Neural progenitor cell (in vitro differentiated cells): ENCODE results near the gene PIP4K2A. TPM values are rescaled to one million over a fixed set of nuclear protein-coding genes. Genes with fewer than 3 reads are reported as not detected.

ENCODE experiments used
- DNase-seq: peaks from one replicate; pipeline ENCODE4 v3.0.0-alpha.2; 2016; ENCODE audit warnings: low spot score
- H2AFZ ChIP-seq: fragments of 200-600 bp; sonication (generic); replicated peaks from 2 replicates; pipeline ENCODE4 v1.6.1; 2016; ENCODE audit warnings: antibody characterized with exemption
- H3F3A ChIP-seq: fragments of 200-600 bp; sonication (generic); 2 replicates; pipeline ENCODE4 v1.6.1; 2016; ENCODE audit warnings: antibody characterized with exemption, low read depth
- H3K27ac ChIP-seq: fragments of 200-600 bp; sonication (generic); 2 replicates; pipeline ENCODE4 v1.5.1; 2016; ENCODE audit warnings: mild to moderate bottlenecking
- H3K27me3 ChIP-seq: fragments of 200-600 bp; sonication (generic); 2 replicates; pipeline ENCODE4 v1.6.1; 2016; ENCODE audit warnings: mild to moderate bottlenecking, moderate library complexity
- H3K36me3 ChIP-seq: fragments of 200-600 bp; sonication (generic); 2 replicates; pipeline ENCODE4 v1.5.1; 2016
- H3K4me1 ChIP-seq: fragments of 200-600 bp; sonication (generic); 2 replicates; pipeline ENCODE4 v1.6.1; 2016; ENCODE audit warnings: mixed run types
- H3K4me2 ChIP-seq: fragments of 200-600 bp; sonication (generic); 2 replicates; pipeline ENCODE4 v1.6.1; 2016
- H3K4me3 ChIP-seq: fragments of 200-600 bp; sonication (generic); 2 replicates; pipeline ENCODE4 v1.5.1; 2016
- H3K79me2 ChIP-seq: fragments of 200-600 bp; sonication (generic); 2 replicates; pipeline ENCODE4 v1.6.1; 2016; ENCODE audit warnings: low read depth
- H3K9ac ChIP-seq: fragments of 200-600 bp; sonication (generic); 2 replicates; pipeline ENCODE4 v1.6.1; 2016
- H3K9me3 ChIP-seq: fragments of 200-600 bp; sonication (generic); 2 replicates; pipeline ENCODE4 v1.5.1; 2016; ENCODE audit warnings: low read depth
- H4K20me1 ChIP-seq: fragments of 200-600 bp; sonication (generic); 2 replicates; pipeline ENCODE4 v1.6.1; 2016; ENCODE audit warnings: low read depth
- H3K27ac Mint-ChIP-seq: 3 replicates; pipeline ENCODE4 v1.8.0; 2021; ENCODE audit warnings: mixed read lengths
- H3K27me3 Mint-ChIP-seq: 2 replicates; pipeline ENCODE4 v1.8.0; 2022; ENCODE audit warnings: low read depth, mild to moderate bottlenecking, inconsistent platforms, moderate library complexity, mixed read lengths; ENCODE audit not compliant: insufficient read depth
- H3K36me3 Mint-ChIP-seq: 3 replicates; pipeline ENCODE4 v1.8.0; 2021; ENCODE audit warnings: mixed read lengths
- H3K4me1 Mint-ChIP-seq: 3 replicates; pipeline ENCODE4 v1.8.0; 2021; ENCODE audit warnings: mixed read lengths
- H3K4me3 Mint-ChIP-seq: 3 replicates; pipeline ENCODE4 v1.8.0; 2021; ENCODE audit warnings: mild to moderate bottlenecking, moderate library complexity, mixed read lengths
- H3K9me3 Mint-ChIP-seq: 3 replicates; pipeline ENCODE4 v1.8.0; 2020; ENCODE audit warnings: mixed read lengths
- EZH2 ChIP-seq: fragments of 200-600 bp; sonication (generic); IDR thresholded peaks from 2 replicates; pipeline ENCODE4 v1.6.1; 2017; ENCODE audit warnings: antibody characterized with exemption, mild to moderate bottlenecking, moderate library complexity
- EZH2phosphoT487 ChIP-seq: fragments of 200-600 bp; sonication (generic); IDR thresholded peaks from 2 replicates; pipeline ENCODE4 v1.6.1; 2017; ENCODE audit warnings: antibody characterized with exemption
- total RNA-seq: library from RNA; depleted of rRNA; stranded (reverse); fragments of >200 nt; gene quantifications from 2 replicates; pipeline ENCODE4 v1.2.3, GENCODE V29; 2015; ENCODE audit warnings: low replicate concordance
- TF ChIP-seq, protein P1 (sequence below): fragments of 200-600 bp; sonication (generic); IDR thresholded peaks from 2 replicates; pipeline ENCODE4 v1.5.1; 2017; ENCODE audit warnings: antibody characterized with exemption, mild to moderate bottlenecking

The PIP4K2A gene
- total RNA-seq, 1 donor from 2014 or later, result 37.6 TPM

DNA sequence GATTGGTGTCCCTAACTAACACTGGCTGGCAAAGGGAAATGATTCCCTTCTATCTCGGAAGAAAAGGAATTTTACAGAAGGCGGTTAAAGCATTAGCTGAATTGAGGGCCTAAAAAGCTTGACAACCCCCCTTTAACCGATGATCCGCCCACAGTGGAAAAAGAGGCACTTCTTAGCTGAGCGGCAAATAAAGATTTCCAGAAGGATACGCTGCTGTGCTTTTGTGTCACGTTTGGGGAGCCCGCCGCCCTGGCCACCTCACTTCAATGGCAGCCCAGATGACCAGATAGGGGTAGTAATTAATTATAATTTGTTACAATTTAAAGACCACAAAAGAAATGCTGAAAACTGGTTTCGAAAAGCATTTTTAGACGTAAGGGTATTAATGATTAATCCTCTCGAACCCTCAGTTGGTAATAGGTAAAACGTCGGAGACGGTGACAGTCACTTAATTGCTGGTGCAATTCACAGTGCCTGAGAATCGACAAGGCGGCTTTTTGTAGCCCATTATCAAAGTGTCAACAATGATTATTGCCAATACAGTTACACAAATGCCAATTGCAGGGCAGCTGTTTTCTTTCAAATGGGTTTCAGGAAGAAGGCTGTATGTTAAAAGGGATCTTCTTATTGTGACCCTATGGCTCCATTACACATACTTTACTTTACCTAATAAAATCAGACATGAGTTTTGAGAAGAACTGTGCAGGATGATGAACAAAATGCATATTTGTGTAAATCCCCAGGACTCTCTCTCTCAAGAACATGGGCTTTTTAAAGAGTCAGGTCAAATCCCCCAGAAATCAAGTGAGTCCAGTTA lies 154.1 kb downstream of the PIP4K2A start:
- peak; percentile 70 for DNase-seq
- Mint-ChIP-seq H3K4me1 (peaks cover 49% of the 10 kb centered on the region), H3K27ac (peak overlapping the region; percentile 54), H3K27me3 (peaks cover 8% of the 10 kb centered on the region), H3K4me3 (peak overlapping the region; percentile 7), H3K36me3 (peaks cover 17% of the 10 kb centered on the region), H3K9me3 (no peaks in the 10 kb centered on the region)
- no peaks in the 10 kb centered on the region for H3K36me3 ChIP-seq
- TF ChIP-seq EZH2phosphoT487 (peak; percentile 48), EZH2 (no peak)
- TF ChIP-seq, protein P1, sequence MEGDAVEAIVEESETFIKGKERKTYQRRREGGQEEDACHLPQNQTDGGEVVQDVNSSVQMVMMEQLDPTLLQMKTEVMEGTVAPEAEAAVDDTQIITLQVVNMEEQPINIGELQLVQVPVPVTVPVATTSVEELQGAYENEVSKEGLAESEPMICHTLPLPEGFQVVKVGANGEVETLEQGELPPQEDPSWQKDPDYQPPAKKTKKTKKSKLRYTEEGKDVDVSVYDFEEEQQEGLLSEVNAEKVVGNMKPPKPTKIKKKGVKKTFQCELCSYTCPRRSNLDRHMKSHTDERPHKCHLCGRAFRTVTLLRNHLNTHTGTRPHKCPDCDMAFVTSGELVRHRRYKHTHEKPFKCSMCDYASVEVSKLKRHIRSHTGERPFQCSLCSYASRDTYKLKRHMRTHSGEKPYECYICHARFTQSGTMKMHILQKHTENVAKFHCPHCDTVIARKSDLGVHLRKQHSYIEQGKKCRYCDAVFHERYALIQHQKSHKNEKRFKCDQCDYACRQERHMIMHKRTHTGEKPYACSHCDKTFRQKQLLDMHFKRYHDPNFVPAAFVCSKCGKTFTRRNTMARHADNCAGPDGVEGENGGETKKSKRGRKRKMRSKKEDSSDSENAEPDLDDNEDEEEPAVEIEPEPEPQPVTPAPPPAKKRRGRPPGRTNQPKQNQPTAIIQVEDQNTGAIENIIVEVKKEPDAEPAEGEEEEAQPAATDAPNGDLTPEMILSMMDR, result no peak
- H3K4me1 ChIP-seq, result peaks cover 42% of the 10 kb centered on the region
- peak overlapping the region; percentile 22 for H3K27ac ChIP-seq
- H3K79me2 ChIP-seq, result no peaks in the 10 kb centered on the region
- no peak overlapping the region for H3K9ac ChIP-seq
- H3K4me2 ChIP-seq, result peak overlapping the region; percentile 58
- H3F3A ChIP-seq, result peaks cover 21% of the 10 kb centered on the region
- no peaks in the 10 kb centered on the region for H3K9me3 ChIP-seq
- H3K27me3 ChIP-seq, result no peaks in the 10 kb centered on the region
- H3K4me3 ChIP-seq, result peak overlapping the region; percentile 3
- H2AFZ ChIP-seq, result no peak overlapping the region
- H4K20me1 ChIP-seq, result peaks cover 8% of the 10 kb centered on the region

DNA sequence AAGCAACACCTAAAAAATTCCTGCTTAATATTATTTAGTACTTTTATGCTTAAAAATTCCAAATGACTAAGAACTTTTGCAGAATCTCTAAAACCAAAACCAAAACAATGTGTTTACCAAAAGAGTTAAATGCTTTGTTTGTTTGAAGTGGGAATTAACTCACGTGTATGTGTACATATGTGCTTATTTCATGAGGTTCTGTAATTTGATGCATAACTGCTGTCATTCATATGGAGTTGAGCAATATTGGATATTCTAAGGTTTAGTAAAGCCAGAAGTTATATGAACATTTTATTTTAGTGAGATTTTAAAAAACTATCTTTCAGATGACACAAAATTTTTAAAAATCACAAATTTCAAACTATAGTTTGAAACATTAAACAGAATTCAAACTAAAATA lies 157.1 kb downstream of the PIP4K2A start:
- Histone ChIP-seq H3K27me3 (no peaks in the 10 kb centered on the region), H3K9me3 (no peaks in the 10 kb centered on the region), H4K20me1 (peaks cover 8% of the 10 kb centered on the region), H3K4me1 (peaks cover 67% of the 10 kb centered on the region), H3K79me2 (no peaks in the 10 kb centered on the region), H2AFZ (no peak overlapping the region), H3K4me2 (peak overlapping the region; percentile 31), H3K9ac (no peak overlapping the region), H3K4me3 (no peak overlapping the region), H3K36me3 (no peaks in the 10 kb centered on the region), H3F3A (peaks cover 38% of the 10 kb centered on the region), H3K27ac (no peak overlapping the region)
- H3K27ac Mint-ChIP-seq, result no peak overlapping the region
- H3K9me3 Mint-ChIP-seq, result no peaks in the 10 kb centered on the region
- H3K36me3 Mint-ChIP-seq, result peaks cover 3% of the 10 kb centered on the region
- no peak overlapping the region for H3K4me3 Mint-ChIP-seq
- H3K4me1 Mint-ChIP-seq, result peaks cover 70% of the 10 kb centered on the region
- TF ChIP-seq EZH2 (no peak), EZH2phosphoT487 (no peak)
- TF ChIP-seq, protein P1, result no peak
- DNase-seq, result no peak
- peaks cover 5% of the 10 kb centered on the region for H3K27me3 Mint-ChIP-seq

DNA sequence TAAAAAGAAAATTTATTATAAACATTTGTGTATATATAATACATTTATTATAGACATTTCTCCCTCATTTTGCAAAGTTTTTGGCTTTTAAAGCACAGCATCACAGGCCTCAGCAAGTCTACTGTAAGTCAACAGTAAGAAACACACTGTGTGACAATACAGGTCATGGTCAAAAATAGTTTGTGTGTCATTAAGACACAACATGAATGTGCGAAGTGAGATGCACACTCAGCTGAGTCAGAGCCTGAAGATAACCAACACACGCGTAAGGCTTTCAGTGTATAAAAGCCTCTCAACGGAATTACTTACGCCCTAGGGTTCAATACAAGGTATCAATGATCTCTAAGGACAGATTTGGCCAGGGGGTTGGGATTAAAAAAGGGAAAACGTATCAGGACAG lies 157.6 kb downstream of the PIP4K2A start:
- H3K4me3 ChIP-seq, result no peak overlapping the region
- no peak overlapping the region for H3K27ac Mint-ChIP-seq

More for the DNA sequence above, 157.6 kb downstream of the PIP4K2A start:
- H3K79me2 ChIP-seq, result no peaks in the 10 kb centered on the region
- no peaks in the 10 kb centered on the region for H3K9me3 ChIP-seq
- peaks cover 38% of the 10 kb centered on the region for H3F3A ChIP-seq
- H3K4me1 Mint-ChIP-seq, result peaks cover 72% of the 10 kb centered on the region
- no peaks in the 10 kb centered on the region for H3K36me3 ChIP-seq
- TF ChIP-seq EZH2phosphoT487 (no peak), EZH2 (no peak)
- TF ChIP-seq, protein P1, result no peak
- no peaks in the 10 kb centered on the region for H3K27me3 ChIP-seq
- H3K27ac ChIP-seq, result no peak overlapping the region
- no peaks in the 10 kb centered on the region for H3K9me3 Mint-ChIP-seq
- no peak overlapping the region for H3K9ac ChIP-seq
- no peak overlapping the region for H2AFZ ChIP-seq
- peaks cover 1% of the 10 kb centered on the region for H3K36me3 Mint-ChIP-seq
- H3K4me2 ChIP-seq, result peak overlapping the region; percentile 31
- peaks cover 8% of the 10 kb centered on the region for H4K20me1 ChIP-seq
- peak; percentile 35 for DNase-seq
- H3K4me1 ChIP-seq, result peaks cover 68% of the 10 kb centered on the region
- H3K27me3 Mint-ChIP-seq, result peaks cover 5% of the 10 kb centered on the region
- no peak overlapping the region for H3K4me3 Mint-ChIP-seq
